K562 (cell line): ENCODE results near the gene SMIM21. TPM values are rescaled to one million over a fixed set of nuclear protein-coding genes. Genes with fewer than 3 reads are reported as not detected.

Experiments used
- ATAC-seq: fragments of 200-7000 bp; cut with Tn5 transposase; 3 replicates; pipeline ENCODE4 v1.9.1; 2020; ENCODE audit warnings: moderate library complexity
- BruUV-seq: library from RNA; stranded (reverse); fragments of 400-500 nt; replicated peaks from 2 replicates; lab custom pipeline; 2021; lab: Mats Ljungman, UMichigan
- CTCF ChIA-PET: fragments of 300-600 bp; formaldehyde crosslinking; extraction: SDS; loops from one replicate; lab custom pipeline; 2021; ENCODE audit warnings: low intra/inter-chr PET ratio; lab: Yijun Ruan, JAX
- POLR2A ChIA-PET: fragments of 300-600, 350-650 bp; sonication (Branson Sonifier 250); formaldehyde crosslinking; extraction: SDS; loops from one replicate; lab custom pipeline; 2021; ENCODE audit warnings: antibody characterized with exemption, inconsistent platforms; lab: Yijun Ruan, JAX
- DNase-seq, 4 experiments: peaks; one replicate each; pipeline versions ENCODE4 v3.0.0 to v3.0.0-alpha.2; 2011 to 2018; ENCODE audit warnings: low spot score in 3 of 4, mixed read lengths in 3 of 4; ENCODE audit errors: extremely low read depth in 1 of 4
- FAIRE-seq: peaks from 2 replicates; lab custom pipeline; 2011; peaks lifted over from hg19 to GRCh38; lab: Jason Lieb, UNC
- H2AFZ ChIP-seq: 2 replicates; pipeline ENCODE4 v1.6.0; 2011; ENCODE audit warnings: low read depth, low read length, control low read depth, inconsistent platforms
- H3K27ac ChIP-seq: fragments of 200-600 bp; 3 replicates; pipeline ENCODE4 v1.8.0; 2011; ENCODE audit warnings: low read depth, mild to moderate bottlenecking, control low read depth, inconsistent platforms, low read length, moderate library complexity, mixed read lengths; ENCODE audit errors: extremely low read depth
- H3K27me3 ChIP-seq, 2 experiments: fragments of 300-600 bp in 1 of 2; 2 replicates in 1 of 2; 3 replicates in 1 of 2; pipeline versions ENCODE4 v1.6.0 to v1.8.0; 2011; ENCODE audit warnings: inconsistent platforms in 2 of 2, low read length in 2 of 2, mild to moderate bottlenecking in 1 of 2, mixed read lengths in 1 of 2, moderate library complexity in 1 of 2; ENCODE audit not compliant: control insufficient read depth in 2 of 2, insufficient read depth in 2 of 2
- H3K36me3 ChIP-seq: fragments of 300-600 bp; 3 replicates; pipeline ENCODE4 v1.8.0; 2011; ENCODE audit warnings: mild to moderate bottlenecking, low read length, inconsistent platforms; ENCODE audit not compliant: control insufficient read depth, insufficient read depth
- H3K4me1 ChIP-seq, 2 experiments: fragments of 200-600 bp in 1 of 2; replicated peaks in 1 of 2; 2 replicates in 1 of 2; 3 replicates in 1 of 2; pipeline versions ENCODE4 v1.5.1 to v1.8.0; 2011; ENCODE audit warnings: inconsistent platforms in 2 of 2, low read length in 2 of 2, mild to moderate bottlenecking in 1 of 2, mixed read lengths in 1 of 2, moderate library complexity in 1 of 2; ENCODE audit not compliant: control insufficient read depth in 2 of 2, insufficient read depth in 2 of 2
- H3K4me2 ChIP-seq: 2 replicates; pipeline ENCODE4 v1.6.1; 2011; ENCODE audit warnings: low read length, control low read depth, inconsistent platforms, mixed read lengths; ENCODE audit not compliant: insufficient read depth
- H3K4me3 ChIP-seq: fragments of 200-600 bp; sonication (generic), shearing (Covaris generic); 2 replicates; pipeline ENCODE4 v1.5.1; 2016; ENCODE audit warnings: control low read depth, inconsistent platforms
- H3K79me2 ChIP-seq: fragments of 200-600 bp; 3 replicates; pipeline ENCODE4 v1.8.0; 2011; ENCODE audit warnings: low read length, inconsistent platforms; ENCODE audit not compliant: control insufficient read depth, insufficient read depth
- H3K9ac ChIP-seq, 2 experiments: 2 replicates each; pipeline versions ENCODE4 v1.6.0 to v1.6.1; 2011; ENCODE audit warnings: low read depth in 2 of 2, low read length in 2 of 2, control low read depth in 1 of 2, inconsistent platforms in 1 of 2, mild to moderate bottlenecking in 1 of 2, mixed read lengths in 1 of 2; ENCODE audit not compliant: insufficient read depth in 1 of 2
- H3K9me1 ChIP-seq: one replicate; pipeline ENCODE4 v1.6.0; 2011; ENCODE audit warnings: inconsistent platforms, mild to moderate bottlenecking, low read length, moderate library complexity; ENCODE audit not compliant: control insufficient read depth, insufficient read depth
- H3K9me3 ChIP-seq: replicated peaks from 2 replicates; pipeline ENCODE4 v1.5.1; 2011; ENCODE audit warnings: low read depth, low read length, inconsistent platforms; ENCODE audit not compliant: control insufficient read depth, insufficient read depth
- H4K20me1 ChIP-seq: replicated peaks from 2 replicates; pipeline ENCODE4 v1.6.1; 2011; ENCODE audit warnings: low read length, inconsistent platforms, mixed read lengths; ENCODE audit not compliant: control insufficient read depth, insufficient read depth
- ZNF197 ChIP-seq: fragments of 200-800 bp; sonication (Bioruptor generic); IDR thresholded peaks from 2 replicates; pipeline ENCODE4 v1.6.1; 2016; ENCODE audit warnings: low read depth, missing genetic modification characterization, missing compliant biosample characterization
- ZNF253 ChIP-seq: fragments of 250-450 bp; sonication (Bioruptor Pico); conservative IDR thresholded peaks from 2 replicates; pipeline ENCODE4 v1.6.1; 2021; ENCODE audit warnings: mild to moderate bottlenecking
- ZNF407 ChIP-seq: fragments of 450-650 bp; IDR thresholded peaks from 2 replicates; pipeline ENCODE4 v1.6.1; 2016; ENCODE audit warnings: low read depth
- ZNF431 ChIP-seq: sonication (generic); formaldehyde crosslinking; IDR thresholded peaks from 2 replicates; pipeline ENCODE4 v1.8.0; 2022; ENCODE audit warnings: mild to moderate bottlenecking, missing genetic modification reagents
- whole genome bisulfite sequencing: fragments of 100-300 bp; shearing (Covaris generic); methylation state at CpG from one replicate; pipeline ENCODE4 v1.1.6; 2016; ENCODE audit warnings: low coverage, mixed read lengths; ENCODE audit not compliant: insufficient coverage; ENCODE audit errors: missing lambda C conversion rate; 5-methylcytosine and 5-hydroxymethylcytosine counted together
- in situ Hi-C: fragments of 300-500 bp; cut with MboI; formaldehyde crosslinking; loops from 4 replicates; pipeline ENCODE4 v1.15.0; 2018; ENCODE audit warnings: inconsistent platforms, mixed read lengths
- intact Hi-C: fragments of 100-400 bp; cut with micrococcal nuclease; formaldehyde crosslinking; loops from 2 replicates; pipeline ENCODE4 v1.14.2; 2022
- polyA plus RNA-seq, 8 experiments: library from polyadenylated mRNA; depleted of rRNA in 4 of 8; stranded (reverse) in 5 of 8; unstranded in 3 of 8; fragments of >200 nt; fragmentation: Nextera tagmentation in 2 of 8; fragmentation: Illumina TruSeq in 1 of 8; extraction: Ambion mirVana in 2 of 8; extraction: Trizol in 1 of 8; gene quantifications; 2 replicates each; pipeline versions ENCODE4 v1.2.1 to v1.2.3, GENCODE V29; 2011 to 2014; ENCODE audit warnings: inconsistent platforms in 1 of 8, missing spikeins in 1 of 8
- total RNA-seq, 7 experiments: library from RNA; depleted of rRNA in 6 of 7; stranded (reverse); fragments of >200 nt in 6 of 7; fragmentation: Illumina TruSeq in 2 of 7; extraction: Trizol in 2 of 7; gene quantifications; 2 replicates each; pipeline versions ENCODE4 v1.2.1 to v1.2.3, GENCODE V29; 2011 to 2021; ENCODE audit warnings: low replicate concordance in 1 of 7
- TF ChIP-seq, protein P1 (sequence below): fragments of 250-450 bp; sonication (Bioruptor Pico); IDR thresholded peaks from 2 replicates; pipeline ENCODE4 v1.8.0; 2022; ENCODE audit warnings: inconsistent platforms

The SMIM21 gene
- total and polyA plus RNA-seq, 9 of the 15 experiments (the other 6 are each of a cell fraction or from before 2014, with no cell fraction given): not detected

- no peaks in the 10 kb centered on the region for H3K4me1 ChIP-seq
- no peak for ATAC-seq
- no peak overlapping the region for H3K4me3 ChIP-seq
- no peak for TF ChIP-seq ZNF253
- TF ChIP-seq, protein P1, sequence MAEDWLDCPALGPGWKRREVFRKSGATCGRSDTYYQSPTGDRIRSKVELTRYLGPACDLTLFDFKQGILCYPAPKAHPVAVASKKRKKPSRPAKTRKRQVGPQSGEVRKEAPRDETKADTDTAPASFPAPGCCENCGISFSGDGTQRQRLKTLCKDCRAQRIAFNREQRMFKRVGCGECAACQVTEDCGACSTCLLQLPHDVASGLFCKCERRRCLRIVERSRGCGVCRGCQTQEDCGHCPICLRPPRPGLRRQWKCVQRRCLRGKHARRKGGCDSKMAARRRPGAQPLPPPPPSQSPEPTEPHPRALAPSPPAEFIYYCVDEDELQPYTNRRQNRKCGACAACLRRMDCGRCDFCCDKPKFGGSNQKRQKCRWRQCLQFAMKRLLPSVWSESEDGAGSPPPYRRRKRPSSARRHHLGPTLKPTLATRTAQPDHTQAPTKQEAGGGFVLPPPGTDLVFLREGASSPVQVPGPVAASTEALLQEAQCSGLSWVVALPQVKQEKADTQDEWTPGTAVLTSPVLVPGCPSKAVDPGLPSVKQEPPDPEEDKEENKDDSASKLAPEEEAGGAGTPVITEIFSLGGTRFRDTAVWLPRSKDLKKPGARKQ (CRISPR knock-in tag): no peak
- no peak for TF ChIP-seq ZNF197 (CRISPR knock-in tag)
- TF ChIP-seq ZNF407: no peak
- no peak for TF ChIP-seq ZNF431 (CRISPR knock-in tag)
- POLR2A ChIA-PET: no interaction called here
- intact Hi-C loops (no loop called here), in situ Hi-C loops (no loop called here)
- H3K4me2 ChIP-seq: no peak overlapping the region
- no peak overlapping the region for H2AFZ ChIP-seq
- peaks cover 0 to 43% of the 10 kb centered on the region in 2 experiments; a peak in 4 of 5 replicates for H3K27me3 ChIP-seq
- no peaks in the 10 kb centered on the region for H3K36me3 ChIP-seq
- no peaks in the 10 kb centered on the region for H4K20me1 ChIP-seq
- no peak overlapping the region for H3K27ac ChIP-seq
- no peak overlapping the region for H3K9ac ChIP-seq
- H3K79me2 ChIP-seq: no peaks in the 10 kb centered on the region
- no peak for FAIRE-seq
- BruUV-seq: no TSS peak
- no peaks in the 10 kb centered on the region for H3K9me1 ChIP-seq
- WGBS: 0% methylated on average over 3 of the region's 7 CpGs
- H3K9me3 ChIP-seq: no peaks in the 10 kb centered on the region
- CTCF ChIA-PET: no interaction called here
- DNase-seq: no peak
Measured at GRCh38 chr18:75365254-75365629, 62.3 kb downstream of the SMIM21 start.
